ENCODE measurements around the gene KIF5C. TPM values are rescaled to one million over a fixed set of nuclear protein-coding genes. Genes with fewer than 3 reads are reported as not detected.

The KIF5C gene
- total RNA-seq, 1 donor from 2014 or later, result 38.9 TPM

GRCh38 chr2:148885988-148886387 is 11.0 kb downstream of the KIF5C start:
- H3K4me1 Mint-ChIP-seq (ENCODE audit: unreplicated experiment), result peaks cover 33% of the 10 kb centered on the region
- DNase-seq (ENCODE audit: extremely low spot score, unreplicated experiment), result no peak

GRCh38 chr2:148887350-148888002 is 12.4 kb downstream of the KIF5C start:
- H3K4me1 Mint-ChIP-seq (ENCODE audit: unreplicated experiment), result peaks cover 30% of the 10 kb centered on the region
- H3K36me3 Mint-ChIP-seq, result peaks cover 8% of the 10 kb centered on the region
- peaks cover 35% of the 10 kb centered on the region for H3K27me3 Mint-ChIP-seq
- peak overlapping the region; percentile 81 for H3K4me3 Mint-ChIP-seq
- no peak for DNase-seq (ENCODE audit: extremely low spot score, unreplicated experiment)
- H3K27ac Mint-ChIP-seq, result peak overlapping the region; percentile 49
- H3K9me3 Mint-ChIP-seq, result peaks cover 3% of the 10 kb centered on the region
- TF ChIP-seq, protein P1, sequence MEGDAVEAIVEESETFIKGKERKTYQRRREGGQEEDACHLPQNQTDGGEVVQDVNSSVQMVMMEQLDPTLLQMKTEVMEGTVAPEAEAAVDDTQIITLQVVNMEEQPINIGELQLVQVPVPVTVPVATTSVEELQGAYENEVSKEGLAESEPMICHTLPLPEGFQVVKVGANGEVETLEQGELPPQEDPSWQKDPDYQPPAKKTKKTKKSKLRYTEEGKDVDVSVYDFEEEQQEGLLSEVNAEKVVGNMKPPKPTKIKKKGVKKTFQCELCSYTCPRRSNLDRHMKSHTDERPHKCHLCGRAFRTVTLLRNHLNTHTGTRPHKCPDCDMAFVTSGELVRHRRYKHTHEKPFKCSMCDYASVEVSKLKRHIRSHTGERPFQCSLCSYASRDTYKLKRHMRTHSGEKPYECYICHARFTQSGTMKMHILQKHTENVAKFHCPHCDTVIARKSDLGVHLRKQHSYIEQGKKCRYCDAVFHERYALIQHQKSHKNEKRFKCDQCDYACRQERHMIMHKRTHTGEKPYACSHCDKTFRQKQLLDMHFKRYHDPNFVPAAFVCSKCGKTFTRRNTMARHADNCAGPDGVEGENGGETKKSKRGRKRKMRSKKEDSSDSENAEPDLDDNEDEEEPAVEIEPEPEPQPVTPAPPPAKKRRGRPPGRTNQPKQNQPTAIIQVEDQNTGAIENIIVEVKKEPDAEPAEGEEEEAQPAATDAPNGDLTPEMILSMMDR (conservative IDR thresholded peaks at IDR 0.05), result no peak

More at GRCh38 chr2:148885988-148886387, 11.0 kb downstream of the KIF5C start:
- Mint-ChIP-seq H3K27me3 (peaks cover 35% of the 10 kb centered on the region), H3K36me3 (peaks cover 10% of the 10 kb centered on the region), H3K27ac (no peak overlapping the region), H3K4me3 (no peak overlapping the region), H3K9me3 (peaks cover 5% of the 10 kb centered on the region)
- TF ChIP-seq, protein P1 (conservative IDR thresholded peaks at IDR 0.05), result no peak

DNA sequence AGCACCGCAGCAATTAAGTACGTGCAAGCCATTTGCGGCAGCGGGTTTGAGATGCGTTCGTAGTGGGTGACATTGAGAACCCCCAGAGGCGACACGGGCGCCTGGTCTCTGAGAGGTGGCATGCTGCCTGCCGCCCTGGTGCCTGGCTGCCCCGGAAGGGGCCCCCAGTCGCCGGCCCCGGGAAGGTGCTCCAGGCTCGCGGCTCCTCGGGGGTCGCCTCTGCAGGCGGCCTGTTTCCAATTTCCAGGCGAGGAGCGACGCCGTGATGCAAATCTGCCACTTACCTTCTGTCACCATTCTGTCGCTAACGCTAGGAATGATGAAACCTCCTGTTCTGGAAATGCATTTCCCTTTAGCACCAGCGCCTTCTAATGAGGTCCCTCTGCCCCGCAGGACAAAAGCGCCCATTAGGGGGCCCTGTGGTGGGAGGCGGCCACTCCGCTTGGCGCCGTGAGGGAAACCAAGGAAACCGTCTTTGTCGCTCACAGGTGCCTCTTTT is 13.0 kb downstream of the KIF5C start:
- Mint-ChIP-seq H3K4me1 (ENCODE audit: unreplicated experiment) (peaks cover 26% of the 10 kb centered on the region), H3K9me3 (no peaks in the 10 kb centered on the region), H3K4me3 (peak overlapping the region; percentile 81), H3K27ac (no peak overlapping the region), H3K36me3 (peaks cover 4% of the 10 kb centered on the region), H3K27me3 (peaks cover 35% of the 10 kb centered on the region)
- no peak for DNase-seq (ENCODE audit: extremely low spot score, unreplicated experiment)
- TF ChIP-seq, protein P1 (conservative IDR thresholded peaks at IDR 0.05), result peak; percentile 45

GRCh38 chr2:148888986-148889385 is 14.0 kb downstream of the KIF5C start:
- H3K4me3 Mint-ChIP-seq, result peak overlapping the region; percentile 70
- peaks cover 26% of the 10 kb centered on the region for H3K4me1 Mint-ChIP-seq (ENCODE audit: unreplicated experiment)
- no peak overlapping the region for H3K27ac Mint-ChIP-seq
- peaks cover 35% of the 10 kb centered on the region for H3K27me3 Mint-ChIP-seq
- DNase-seq (ENCODE audit: extremely low spot score, unreplicated experiment), result no peak
- peaks cover 6% of the 10 kb centered on the region for H3K9me3 Mint-ChIP-seq
- peaks cover 4% of the 10 kb centered on the region for H3K36me3 Mint-ChIP-seq
- TF ChIP-seq, protein P1 (conservative IDR thresholded peaks at IDR 0.05), result no peak

DNA sequence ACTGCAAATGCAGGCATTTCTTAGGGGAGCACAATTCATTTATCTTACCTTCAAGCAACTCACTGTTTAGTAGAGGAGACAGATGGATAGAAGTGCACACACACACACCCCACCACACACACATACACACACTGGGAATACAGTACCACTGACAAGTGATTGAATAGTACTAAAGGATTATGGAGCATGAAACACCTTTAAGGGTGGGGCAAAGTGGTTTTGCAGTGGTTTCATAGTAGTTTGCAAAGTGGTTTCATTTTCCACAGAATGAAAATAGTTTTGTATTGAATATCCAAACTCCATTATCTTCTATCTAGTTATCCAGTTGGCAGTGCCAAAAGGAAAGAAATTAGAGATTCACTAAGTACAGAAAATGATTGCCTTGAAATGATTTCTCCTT is 18.9 kb downstream of the KIF5C start:
- Mint-ChIP-seq H3K4me3 (no peak overlapping the region), H3K27me3 (peaks cover 5% of the 10 kb centered on the region), H3K36me3 (peaks cover 4% of the 10 kb centered on the region), H3K4me1 (ENCODE audit: unreplicated experiment) (peaks cover 13% of the 10 kb centered on the region), H3K27ac (no peak overlapping the region), H3K9me3 (peaks cover 6% of the 10 kb centered on the region)
- no peak for DNase-seq (ENCODE audit: extremely low spot score, unreplicated experiment)
- TF ChIP-seq, protein P1 (conservative IDR thresholded peaks at IDR 0.05), result no peak
